CD1c-positive myeloid dendritic cell (primary cell): ENCODE results near the gene PEX14.

Experiments
- DNase-seq: peaks from one replicate; pipeline ENCODE4 v3.0.0-alpha.2; 2016; ENCODE audit errors: extremely low spot score

The PEX14 gene

DNA sequence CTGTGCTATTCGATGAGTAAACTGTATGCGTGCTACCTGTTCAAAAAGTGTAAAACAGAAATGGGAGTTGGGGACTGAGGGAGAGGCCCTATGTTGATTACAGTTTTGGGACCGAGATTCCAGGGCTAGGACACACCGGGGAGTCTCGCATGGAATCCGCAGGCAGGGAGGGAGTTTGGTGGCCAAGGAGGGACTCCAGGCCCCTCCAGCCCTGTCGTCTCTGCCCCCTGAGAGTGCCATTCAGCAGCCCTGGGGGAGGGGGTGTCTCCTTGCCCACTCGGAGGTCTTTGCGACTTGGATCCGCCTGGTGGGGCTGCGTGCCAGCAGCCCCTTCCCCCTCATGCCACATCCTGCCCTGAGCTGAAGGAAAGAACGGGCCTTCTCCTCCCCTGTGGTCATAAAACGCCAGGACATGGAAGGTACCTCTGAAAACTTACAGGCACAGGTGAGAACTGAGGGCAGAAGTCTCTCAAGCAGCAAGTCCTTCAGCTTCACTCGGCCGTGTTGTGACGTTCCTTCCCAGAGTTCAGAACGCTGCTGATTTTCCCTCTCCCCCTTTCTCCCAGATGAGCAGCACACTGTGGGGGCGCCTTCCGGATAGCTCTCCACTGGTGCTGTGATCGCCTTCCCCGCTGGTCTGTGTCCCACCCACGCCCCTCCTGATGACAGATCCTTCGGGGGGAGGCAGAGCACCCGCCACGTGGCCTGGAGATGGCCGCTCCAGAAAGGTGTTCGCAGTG is 141.4 kb downstream of the PEX14 start:
- DNase-seq: no peak

DNA sequence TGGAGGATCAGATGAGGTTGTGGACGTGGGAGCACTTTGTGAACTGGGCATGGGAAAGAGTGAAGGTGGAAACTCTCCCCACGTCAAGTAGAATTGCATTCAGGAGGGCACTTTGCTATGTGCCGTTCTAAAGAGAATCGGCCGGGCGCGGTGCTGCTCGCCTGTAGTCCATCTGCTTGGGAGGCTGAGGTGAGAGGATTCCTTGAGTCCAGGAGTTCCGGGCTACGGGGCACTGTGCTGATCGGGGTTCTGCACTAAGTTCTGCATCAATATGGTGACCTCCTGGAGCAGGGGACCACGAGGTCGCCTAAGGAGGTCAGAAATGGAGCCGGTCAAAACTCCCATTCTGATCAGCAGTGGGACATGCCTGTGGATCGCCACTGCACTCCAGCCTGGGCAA is 141.9 kb downstream of the PEX14 start:
- DNase-seq: no peak

- DNase-seq: no peak
Measured at GRCh38 chr1:10617318-10617717, 142.6 kb downstream of the PEX14 start.

GRCh38 chr1:10617931-10618885 is 143.5 kb downstream of the PEX14 start:
- DNase-seq: no peak

DNA sequence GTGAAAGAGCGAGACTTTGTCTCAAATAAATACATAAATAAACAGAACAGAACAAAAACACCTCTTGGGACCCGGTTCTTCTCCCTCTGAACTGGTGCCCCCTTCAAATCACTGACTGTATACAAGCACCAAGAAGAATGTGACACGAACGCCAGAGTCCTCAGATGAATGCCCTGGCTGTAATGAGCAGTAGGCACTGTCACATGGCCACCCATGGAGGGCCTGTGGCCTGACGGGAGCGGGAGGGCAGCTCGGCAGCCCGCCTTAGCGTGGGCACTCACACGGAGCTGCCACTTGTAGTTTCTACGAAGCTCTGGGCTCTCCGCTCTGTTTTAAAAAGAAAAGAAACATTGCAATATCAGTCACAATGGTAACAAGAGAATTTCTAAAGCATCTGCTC is 146.0 kb downstream of the PEX14 start:
- DNase-seq: no peak

GRCh38 chr1:10621906-10622305 is 147.2 kb downstream of the PEX14 start:
- no peak for DNase-seq

GRCh38 chr1:10622910-10623685 is 148.3 kb downstream of the PEX14 start:
- no peak for DNase-seq

- no peak for DNase-seq
Measured at GRCh38 chr1:10623686-10624145, 149.0 kb downstream of the PEX14 start.

GRCh38 chr1:10624256-10625050 is 149.7 kb downstream of the PEX14 start:
- DNase-seq: no peak

- DNase-seq: no peak
Measured at GRCh38 chr1:10625076-10625475, 150.3 kb downstream of the PEX14 start.

GRCh38 chr1:10625554-10625953 is 150.8 kb downstream of the PEX14 start:
- DNase-seq: no peak

DNA sequence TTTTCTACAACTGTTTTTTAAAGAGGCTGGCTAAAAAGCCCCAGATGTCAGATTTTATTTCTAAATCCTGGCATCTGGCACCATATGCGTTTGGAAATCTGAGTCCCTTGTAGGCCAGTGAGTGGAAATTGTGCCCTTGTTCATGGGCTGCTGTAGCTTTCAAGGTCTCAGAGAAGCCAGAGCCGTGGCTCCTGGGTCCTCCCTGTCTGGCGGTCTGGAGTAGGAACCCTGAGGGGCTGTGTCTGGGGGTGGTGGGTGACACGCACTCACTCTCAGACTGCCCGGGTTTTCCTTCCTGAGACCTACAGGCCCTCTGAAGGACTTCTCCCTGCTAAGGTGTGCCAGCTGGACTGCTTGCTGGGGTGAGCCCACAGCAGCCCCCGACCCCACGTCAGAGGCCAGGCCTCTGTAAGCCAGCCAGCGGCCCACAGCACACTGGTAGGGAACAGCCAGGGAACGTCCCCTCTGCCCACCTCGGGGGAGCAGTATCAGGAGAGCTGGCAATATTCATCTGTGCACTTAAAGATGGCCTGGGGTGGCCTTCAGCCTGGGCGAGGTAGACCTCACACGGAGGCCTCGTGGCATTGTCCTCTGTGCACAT is 151.5 kb downstream of the PEX14 start:
- DNase-seq: no peak

GRCh38 chr1:10626791-10627410 is 152.2 kb downstream of the PEX14 start:
- peak; percentile 8 for DNase-seq

DNA sequence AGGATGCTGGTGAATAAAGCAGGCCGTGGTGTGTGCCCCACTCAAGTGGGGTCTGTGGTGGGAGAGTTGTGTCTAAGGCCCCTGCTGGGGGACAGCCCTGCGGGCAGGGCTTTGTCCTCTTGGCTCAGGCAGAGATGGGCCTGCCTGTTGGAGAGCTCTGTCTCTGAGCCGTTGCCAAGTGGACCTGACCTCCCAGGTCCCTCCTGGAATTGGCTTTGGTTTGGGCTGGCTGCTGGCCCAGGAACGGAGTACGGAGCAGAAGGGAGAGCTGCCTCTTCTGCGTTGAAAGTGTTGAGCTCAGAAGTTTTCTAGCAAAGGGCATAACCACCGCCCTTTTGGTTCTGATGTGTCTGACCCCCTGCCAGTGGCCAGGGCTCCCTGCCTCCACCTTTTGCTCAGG is 153.9 kb downstream of the PEX14 start:
- DNase-seq: no peak

- DNase-seq: no peak
Measured at GRCh38 chr1:10629091-10629815, 154.5 kb downstream of the PEX14 start.

- DNase-seq: no peak
Measured at GRCh38 chr1:10629816-10630571, 155.2 kb downstream of the PEX14 start.

- DNase-seq: no peak
Measured at GRCh38 chr1:10630661-10631120, 155.9 kb downstream of the PEX14 start.

- no peak for DNase-seq
Measured at GRCh38 chr1:10631121-10631810, 156.5 kb downstream of the PEX14 start.
